RPMI7951 (cell line): ENCODE data around the gene MEDAG. TPM values are rescaled to one million over a fixed set of nuclear protein-coding genes. Genes with fewer than 3 reads are reported as not detected.

Experiments used
- DNase-seq: peaks from one replicate; pipeline ENCODE4 v3.0.0-alpha.2; 2012; ENCODE audit warnings: low read depth
- total RNA-seq: library from RNA; depleted of rRNA; stranded (reverse); fragments of >200 nt; shearing (Covaris generic); gene quantifications from 2 replicates; pipeline ENCODE4 v1.2.3, GENCODE V29; 2014

The MEDAG gene
- total RNA-seq, 1 experiment from 2014 or later: 21.0 TPM

GRCh38 chr13:30872685-30873461 lies 33.2 kb upstream of the MEDAG start:
- peak; percentile 92 for DNase-seq

GRCh38 chr13:30873499-30873898 lies 32.6 kb upstream of the MEDAG start:
- DNase-seq: no peak

- DNase-seq: no peak
Measured at GRCh38 chr13:30874111-30874510, 32.0 kb upstream of the MEDAG start.

- DNase-seq: no peak
Measured at GRCh38 chr13:30874561-30874960, 31.5 kb upstream of the MEDAG start.

- no peak for DNase-seq
Measured at GRCh38 chr13:30877335-30877734, 28.7 kb upstream of the MEDAG start.

- DNase-seq: no peak
Measured at GRCh38 chr13:30880151-30880855, 25.8 kb upstream of the MEDAG start.

GRCh38 chr13:30880856-30881155 lies 25.3 kb upstream of the MEDAG start:
- peak; percentile 89 for DNase-seq

- DNase-seq: no peak
Measured at GRCh38 chr13:30881191-30881651, 24.9 kb upstream of the MEDAG start.

GRCh38 chr13:30882026-30882850 lies 23.8 kb upstream of the MEDAG start:
- DNase-seq: no peak

GRCh38 chr13:30882996-30883766 lies 22.9 kb upstream of the MEDAG start:
- DNase-seq: no peak

- DNase-seq: peak; percentile 22
Measured at GRCh38 chr13:30884543-30884942, 21.5 kb upstream of the MEDAG start.

- no peak for DNase-seq
Measured at GRCh38 chr13:30889196-30889690, 16.8 kb upstream of the MEDAG start.

- DNase-seq: no peak
Measured at GRCh38 chr13:30892966-30893365, 13.1 kb upstream of the MEDAG start.

GRCh38 chr13:30895773-30896172 lies 10.3 kb upstream of the MEDAG start:
- DNase-seq: peak; percentile 56

GRCh38 chr13:30898070-30898469 lies 8.0 kb upstream of the MEDAG start:
- no peak for DNase-seq

- DNase-seq: peak; percentile 73
Measured at GRCh38 chr13:30898678-30899241, 7.3 kb upstream of the MEDAG start.

GRCh38 chr13:30900436-30900835 lies 5.6 kb upstream of the MEDAG start:
- no peak for DNase-seq

- DNase-seq: no peak
Measured at GRCh38 chr13:30900952-30901749, 4.9 kb upstream of the MEDAG start.

- no peak for DNase-seq
Measured at GRCh38 chr13:30904043-30904442, 2.0 kb upstream of the MEDAG start.

- DNase-seq: no peak
Measured at GRCh38 chr13:30906411-30907051, 460 bp downstream of the MEDAG start.
